GM20431 (cell line): ENCODE results near the gene COPS2.
"Not testable (repeated sequence)": the region's sequence is repeated elsewhere in the genome, so short reads cannot be mapped to it uniquely, and the experiment has no call there.

Experiments used
- in situ Hi-C: fragments of 300-500 bp; cut with MseI, MboI; formaldehyde crosslinking; loops from one replicate; pipeline ENCODE4 v1.15.0; 2020; ENCODE audit warnings: low sequenced_read_pairs; ENCODE audit not compliant: unreplicated experiment

COPS2 gene

GRCh38 chr15:49115062-49115461 lies 40.3 kb downstream of the COPS2 start:
- in situ Hi-C loops, result no loop called here

GRCh38 chr15:49110158-49110944 lies 45.0 kb downstream of the COPS2 start:
- in situ Hi-C loops, result no loop called here

DNA sequence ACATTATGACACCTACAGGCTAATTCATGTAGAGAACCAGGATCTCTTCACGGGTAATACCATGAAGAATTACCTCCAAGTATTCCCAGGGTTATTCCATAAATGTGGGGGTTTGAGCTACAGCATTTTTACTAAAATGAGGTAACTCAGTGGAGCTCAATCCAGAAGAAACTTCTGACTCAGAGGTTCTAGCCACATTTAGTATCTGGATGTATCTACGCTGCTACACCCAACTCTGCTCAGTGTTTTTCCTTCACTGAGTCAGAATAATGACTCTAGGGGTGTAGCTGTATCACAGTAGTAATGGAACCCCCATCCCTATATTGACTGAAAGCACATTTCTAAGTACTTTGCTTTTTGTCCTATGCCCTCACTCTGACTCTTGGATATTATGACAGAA lies 52.4 kb downstream of the COPS2 start:
- in situ Hi-C loops, result no loop called here

- in situ Hi-C loops, result no loop called here
Measured at GRCh38 chr15:49101536-49101935, 53.9 kb downstream of the COPS2 start.

DNA sequence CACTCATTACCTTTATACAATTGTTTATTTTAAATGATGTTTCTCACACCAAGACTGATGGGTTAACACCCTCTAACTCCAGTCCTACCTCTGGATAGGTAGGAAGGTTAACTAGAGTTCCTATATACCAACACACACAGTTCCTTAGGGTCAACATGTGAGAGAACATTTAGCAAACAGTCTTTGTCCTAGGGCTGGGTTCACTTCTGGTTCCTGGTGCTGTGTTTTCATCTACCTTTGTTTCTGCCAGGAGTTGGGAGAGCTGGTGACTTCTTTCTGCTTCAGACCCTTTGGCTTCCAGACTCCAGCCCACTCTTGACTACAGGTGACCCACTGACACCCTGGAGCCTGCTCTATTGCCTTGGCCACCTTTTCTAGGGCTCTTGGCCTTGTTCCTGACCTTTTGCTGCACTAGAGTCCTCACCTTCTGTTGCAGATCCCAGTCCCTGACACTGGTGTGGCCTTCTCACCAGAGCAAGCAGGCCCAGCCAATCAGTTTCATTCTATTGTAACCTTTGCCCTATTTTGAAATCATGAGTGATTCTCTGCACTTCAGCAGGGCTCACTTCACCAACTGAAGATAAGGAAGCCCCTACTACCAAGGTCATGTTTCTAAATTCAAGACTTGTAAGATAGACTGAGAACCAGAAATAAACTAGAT lies 59.2 kb downstream of the COPS2 start:
- in situ Hi-C loops, result no loop called here

DNA sequence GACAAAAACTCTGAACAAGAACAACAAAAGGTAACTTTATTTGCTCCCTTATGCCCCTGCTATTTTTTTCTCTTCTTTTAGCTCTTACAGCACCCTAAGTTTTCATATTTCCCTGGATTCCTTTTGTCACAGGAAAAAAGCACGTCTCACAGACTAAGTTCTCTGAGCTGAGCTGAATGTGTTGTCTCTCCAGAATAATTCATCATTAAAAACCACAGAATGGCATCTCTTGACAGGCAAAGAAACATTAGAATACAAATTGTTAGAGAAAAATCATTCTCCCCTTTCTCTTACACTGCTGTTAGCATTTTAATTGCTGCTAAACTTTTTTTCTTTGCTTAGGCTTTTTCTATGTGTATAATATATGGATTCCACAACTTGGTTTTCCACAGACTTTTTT lies 60.5 kb downstream of the COPS2 start:
- in situ Hi-C loops, result no loop called here

- in situ Hi-C loops, result no loop called here
Measured at GRCh38 chr15:49093252-49094105, 61.9 kb downstream of the COPS2 start.

DNA sequence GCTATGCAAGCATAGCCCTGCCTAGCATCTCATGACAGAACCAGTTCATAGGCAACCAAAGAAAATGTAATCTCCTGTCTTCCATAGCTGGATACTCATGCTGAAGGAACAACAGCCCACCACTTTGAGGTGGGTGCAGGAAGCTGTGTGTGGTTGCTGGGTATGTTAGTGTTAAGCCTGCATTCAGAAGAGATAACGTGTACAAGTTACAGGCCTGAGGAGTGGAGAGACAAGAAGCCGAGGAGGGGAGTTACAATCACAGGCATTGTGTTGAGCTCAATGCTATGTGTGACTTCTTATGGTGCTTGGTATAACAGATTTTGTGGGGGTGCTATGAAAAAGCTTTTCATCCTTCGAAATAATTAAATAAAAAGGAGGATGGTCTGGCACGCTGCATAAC lies 66.4 kb downstream of the COPS2 start:
- in situ Hi-C loops, result no loop called here

DNA sequence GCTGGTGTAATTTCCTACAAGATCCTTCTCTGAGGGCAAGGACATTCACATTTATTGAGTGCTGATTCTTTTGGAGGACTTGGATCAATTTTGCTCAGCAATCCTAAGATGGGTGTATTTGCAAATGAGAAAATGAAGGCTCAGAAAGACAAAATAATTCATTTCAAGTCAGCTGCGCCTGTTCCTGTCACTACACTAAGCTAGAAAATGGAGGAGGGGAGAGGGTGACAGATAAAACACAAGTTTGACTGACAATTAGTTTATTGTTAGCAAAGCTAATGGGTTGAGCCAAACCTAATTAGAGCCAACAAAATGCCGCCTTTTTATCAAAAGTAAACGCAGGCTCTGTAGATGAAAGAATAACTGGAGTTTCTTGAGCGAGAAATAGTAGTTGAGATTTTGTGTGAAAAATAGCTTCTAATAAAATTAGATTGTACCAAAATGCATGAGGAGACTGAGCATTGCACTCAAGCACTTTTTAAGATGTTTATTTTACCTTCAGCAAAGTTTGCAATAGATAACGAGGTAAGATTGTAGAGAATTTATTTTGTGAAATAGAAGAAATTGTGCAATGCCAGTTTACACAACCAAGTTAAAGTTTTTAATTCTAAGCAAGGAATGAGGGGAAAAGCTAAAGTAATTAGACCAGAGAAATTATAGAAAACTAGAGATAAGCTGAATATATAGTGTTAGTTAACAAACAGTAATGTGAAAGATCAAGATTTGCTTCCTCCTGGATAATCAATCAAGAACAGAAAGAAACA lies 69.5 kb downstream of the COPS2 start:
- in situ Hi-C loops, result no loop called here

GRCh38 chr15:49084285-49084570 lies 71.2 kb downstream of the COPS2 start:
- in situ Hi-C loops, result no loop called here

GRCh38 chr15:49083401-49084284 lies 71.8 kb downstream of the COPS2 start:
- in situ Hi-C loops, result no loop called here

DNA sequence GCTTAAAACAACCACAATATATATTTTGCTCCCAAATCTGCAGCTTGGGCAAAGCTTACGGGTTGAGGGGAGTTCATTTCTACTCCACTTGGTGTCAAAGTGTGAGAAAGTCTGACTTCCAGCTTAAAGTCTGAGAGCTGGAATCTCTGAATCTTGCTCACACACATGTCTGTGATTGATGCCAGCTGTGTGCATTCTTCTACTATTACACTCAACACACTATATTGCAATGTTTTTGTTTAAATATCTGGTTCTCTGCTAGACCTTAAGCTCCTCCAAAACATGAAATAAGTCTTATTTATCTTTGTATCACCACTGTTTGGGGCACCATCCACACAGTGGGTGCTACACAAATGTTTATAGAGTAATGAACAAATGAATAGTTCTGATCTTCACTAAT lies 72.4 kb downstream of the COPS2 start:
- in situ Hi-C loops, result no loop called here

GRCh38 chr15:49079340-49080039 lies 75.9 kb downstream of the COPS2 start:
- in situ Hi-C loops, result no loop called here

DNA sequence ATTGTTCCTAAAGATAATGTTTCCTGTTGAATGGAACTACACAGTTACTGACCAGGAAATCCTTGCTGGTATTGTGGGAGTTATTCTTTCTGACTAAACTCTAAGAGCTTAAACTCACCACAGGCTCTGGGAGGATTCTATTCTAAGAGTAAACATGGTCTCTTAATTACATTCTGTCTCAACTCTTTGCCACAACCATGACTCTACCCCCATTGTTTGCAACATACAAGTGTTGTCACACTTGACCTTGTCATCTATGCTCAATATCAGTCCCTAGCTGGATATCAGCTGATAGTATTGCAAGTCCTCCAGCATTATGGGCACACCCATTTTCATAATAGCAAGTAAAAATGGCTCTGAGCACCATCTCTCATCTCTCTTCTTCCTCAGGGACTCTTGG lies 79.5 kb downstream of the COPS2 start:
- in situ Hi-C loops, result no loop called here

DNA sequence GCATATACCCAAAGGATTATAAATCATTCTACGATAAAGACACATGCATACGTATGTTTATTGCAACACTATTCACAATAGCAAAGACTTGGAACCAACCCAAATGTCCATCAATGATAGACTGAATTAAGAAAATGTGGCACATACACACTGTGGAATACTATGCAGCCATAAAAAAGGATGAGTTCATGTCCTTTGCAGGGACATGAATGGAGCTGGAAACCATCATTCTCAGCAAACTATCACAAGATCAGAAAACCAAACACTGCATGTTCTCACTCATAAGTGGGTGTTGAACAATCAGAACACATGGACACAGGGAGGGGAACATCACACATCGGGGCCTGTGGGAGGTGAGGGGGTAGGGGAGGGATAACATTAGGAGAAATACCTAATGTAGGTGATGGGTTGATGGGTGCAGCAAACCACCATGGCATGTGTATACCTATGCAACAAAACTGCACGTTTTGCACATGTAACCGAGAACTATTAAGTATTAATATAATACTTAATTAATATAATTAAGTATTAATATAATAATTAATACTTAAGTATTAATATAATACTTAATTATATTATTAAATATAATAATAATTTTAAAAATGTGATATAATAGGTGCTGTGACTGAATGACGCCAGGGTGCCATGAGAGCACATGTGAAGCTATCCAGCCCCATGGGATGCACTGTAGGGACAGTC lies 80.7 kb downstream of the COPS2 start:
- in situ Hi-C loops, result not testable (repeated sequence)
